Loucy (cell line): Measurements from ENCODE around the gene VPREB1.

Source experiments
- CTCF ChIP-seq: fragments of 200-600 bp; sonication (generic); conservative IDR thresholded peaks from 2 replicates; pipeline ENCODE4 v1.5.1; 2014; ENCODE audit warnings: mild to moderate bottlenecking, antibody characterized with exemption, low read length
- EZH2phosphoT487 ChIP-seq: fragments of 200-600 bp; IDR thresholded peaks from 2 replicates; pipeline ENCODE4 v1.6.1; 2018; ENCODE audit warnings: antibody characterized with exemption, mild to moderate bottlenecking, moderate library complexity, borderline replicate concordance

- no peak for TF ChIP-seq CTCF
- no peak for TF ChIP-seq EZH2phosphoT487
Observed at GRCh38 chr22:22199634-22200033, 45.0 kb upstream of the VPREB1 start.
